Measurements from ENCODE around the gene GABRG3.

The GABRG3 gene

DNA sequence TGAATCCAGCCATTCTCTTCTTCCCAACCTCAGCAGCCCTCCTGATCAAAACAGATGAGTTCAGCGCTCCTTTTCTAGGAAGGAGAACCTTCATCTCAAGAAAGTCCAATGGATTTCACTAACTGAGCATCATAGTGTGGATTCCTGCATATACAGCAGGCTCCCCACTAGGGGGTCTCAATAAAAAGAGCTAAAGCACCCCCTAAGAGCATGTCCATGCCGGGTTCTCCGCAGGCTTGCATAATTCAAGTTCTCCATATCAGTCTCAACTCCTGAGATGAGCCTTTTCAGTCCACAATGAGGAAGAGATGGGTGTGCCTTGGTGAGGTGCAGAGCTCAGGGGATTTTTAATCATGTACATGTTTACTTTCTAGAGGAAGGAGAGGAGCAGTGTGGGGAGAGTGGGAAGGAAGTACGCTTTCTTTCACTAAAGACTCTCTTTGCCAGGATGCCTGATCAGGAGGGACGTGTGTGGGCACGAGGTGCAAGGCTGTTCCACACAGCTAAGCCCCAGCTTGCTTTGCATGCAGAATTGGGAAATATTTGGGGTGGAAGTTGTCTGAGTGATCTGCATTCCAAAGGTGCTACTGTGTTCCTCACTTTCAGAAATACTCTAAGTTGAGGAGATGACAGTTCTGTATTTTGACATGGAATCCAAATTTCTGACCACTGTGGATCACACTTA, 564.6 kb downstream of the GABRG3 start:
- DNase-seq, result no peak

DNA sequence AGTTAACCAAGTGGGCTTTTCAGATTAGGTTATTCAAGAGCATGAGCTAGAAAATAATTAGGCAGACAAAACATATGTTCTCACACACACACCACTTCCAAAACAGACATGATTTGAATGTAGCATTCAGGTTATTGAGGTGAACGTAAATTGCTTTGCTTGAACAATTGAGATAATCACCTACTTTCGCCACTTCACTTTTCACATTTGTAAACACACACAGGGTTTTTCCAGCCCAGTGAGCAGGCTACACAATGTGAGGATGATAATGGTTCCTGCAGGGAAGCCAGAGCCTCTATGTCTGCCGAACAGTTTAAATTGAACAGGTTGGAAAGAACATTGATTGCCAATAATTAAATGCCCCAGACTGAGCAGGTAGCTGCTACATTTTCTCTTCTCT, 567.3 kb downstream of the GABRG3 start:
- DNase-seq, result no peak

DNA sequence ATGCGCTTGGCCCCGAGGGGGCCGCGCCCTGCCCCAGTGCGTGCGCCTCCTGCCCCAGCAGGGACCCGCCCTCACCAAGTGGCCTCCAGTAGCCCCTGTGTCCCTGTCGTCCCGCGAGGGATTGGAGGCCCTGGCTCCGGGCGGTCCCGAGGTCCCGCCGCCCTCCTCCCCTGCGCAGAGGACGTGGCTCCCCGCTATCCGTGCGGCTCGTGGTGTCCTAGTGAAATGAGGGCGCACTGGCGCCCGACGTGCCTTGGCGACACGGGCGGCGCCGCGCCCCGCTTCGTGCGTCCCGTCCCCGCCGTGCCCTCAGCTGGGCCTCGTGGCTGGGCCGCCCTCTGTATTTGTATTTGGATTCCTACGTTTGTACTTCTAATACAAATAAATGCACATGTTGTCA, 570.6 kb downstream of the GABRG3 start:
- no peak for DNase-seq

DNA sequence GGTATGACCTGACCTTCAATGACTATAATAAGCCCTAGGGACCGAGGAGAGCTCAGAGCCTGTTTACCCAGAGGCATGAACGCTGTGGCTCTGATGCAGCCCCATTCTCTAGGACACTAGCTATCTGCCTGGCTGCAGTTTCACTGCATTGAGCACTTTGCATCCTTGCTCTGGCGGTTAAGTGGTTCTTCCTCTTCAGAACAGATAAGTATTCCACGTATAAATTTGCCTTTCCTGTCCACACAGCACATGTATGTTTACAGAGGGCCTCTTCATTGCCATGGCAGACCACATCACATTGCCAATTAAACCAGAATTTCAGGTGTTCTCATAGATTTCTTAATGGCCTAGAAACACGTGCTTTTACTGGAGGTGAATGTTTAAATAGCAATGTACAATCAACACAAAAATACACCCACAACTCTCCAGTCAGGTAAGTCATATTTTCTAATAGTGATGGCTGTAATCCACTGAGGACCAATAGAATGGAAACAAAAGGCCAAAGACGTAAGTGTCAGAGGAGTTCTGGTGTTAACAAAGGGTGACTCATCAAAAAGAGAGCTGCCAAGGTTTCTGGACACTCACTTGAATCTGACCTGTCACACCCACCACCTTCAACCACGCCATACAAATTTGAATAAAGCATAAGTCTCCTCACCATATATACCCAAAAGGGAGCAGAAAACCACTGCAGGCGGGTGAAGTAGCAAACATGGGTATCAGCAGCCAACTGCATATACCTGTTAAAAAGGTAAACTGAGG, 574.7 kb downstream of the GABRG3 start:
- DNase-seq, result no peak

DNA sequence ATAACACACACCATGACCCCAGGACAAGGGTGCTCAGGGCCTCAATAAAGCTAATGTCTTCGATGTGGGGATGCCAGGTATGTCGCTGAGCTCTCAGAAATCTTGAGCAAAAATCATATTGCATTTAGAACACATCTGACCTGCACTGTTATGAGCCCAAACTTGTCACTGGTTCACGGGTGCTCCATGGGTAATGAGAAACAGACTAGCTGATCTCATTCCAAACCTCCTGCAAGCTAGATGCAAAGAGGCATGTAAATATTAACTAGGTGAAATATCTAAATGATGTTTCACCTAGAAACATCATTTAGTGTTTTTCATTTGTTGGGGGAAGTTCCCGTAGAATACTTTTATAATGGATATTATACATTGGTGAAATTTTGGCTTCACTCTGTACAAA, 578.8 kb downstream of the GABRG3 start:
- no peak for DNase-seq

DNA sequence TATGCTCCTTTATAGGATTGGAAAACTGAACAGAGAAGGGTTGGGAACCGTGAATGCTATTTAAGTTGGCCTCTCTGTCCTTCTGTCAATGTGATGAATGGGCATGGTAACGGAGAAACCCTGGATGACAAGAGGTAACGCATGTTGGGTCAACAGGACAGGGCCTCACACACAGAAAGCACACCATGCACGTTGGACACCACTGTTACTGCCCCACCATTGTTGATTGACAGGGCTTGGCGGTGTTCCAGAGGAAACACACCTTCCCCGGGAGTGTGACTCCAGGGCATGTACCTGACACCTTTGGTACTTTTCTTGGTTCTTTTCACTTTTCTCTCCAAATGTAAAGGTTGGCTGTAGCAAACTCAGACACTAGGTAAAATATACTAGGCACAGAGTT, 579.7 kb downstream of the GABRG3 start:
- DNase-seq, result no peak

DNA sequence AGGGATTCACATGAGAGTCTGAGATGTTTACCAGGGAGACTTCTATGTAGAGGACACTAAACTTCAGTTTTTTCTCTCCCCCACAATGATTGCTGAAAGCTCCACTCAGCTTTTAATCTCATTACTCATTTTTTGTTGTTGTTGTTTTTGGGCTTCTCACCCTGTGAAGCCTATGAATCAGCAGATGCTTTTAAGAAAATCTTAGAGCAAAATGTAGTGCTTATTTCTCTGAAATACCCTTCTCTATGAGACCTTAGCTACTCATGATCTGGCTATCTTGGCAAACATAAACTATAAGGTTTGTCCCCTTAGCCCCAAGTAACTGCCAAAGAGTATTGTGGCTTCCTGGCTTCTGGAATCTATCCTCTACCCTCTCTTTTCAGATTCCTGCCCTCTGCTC, 590.8 kb downstream of the GABRG3 start:
- DNase-seq, result no peak

DNA sequence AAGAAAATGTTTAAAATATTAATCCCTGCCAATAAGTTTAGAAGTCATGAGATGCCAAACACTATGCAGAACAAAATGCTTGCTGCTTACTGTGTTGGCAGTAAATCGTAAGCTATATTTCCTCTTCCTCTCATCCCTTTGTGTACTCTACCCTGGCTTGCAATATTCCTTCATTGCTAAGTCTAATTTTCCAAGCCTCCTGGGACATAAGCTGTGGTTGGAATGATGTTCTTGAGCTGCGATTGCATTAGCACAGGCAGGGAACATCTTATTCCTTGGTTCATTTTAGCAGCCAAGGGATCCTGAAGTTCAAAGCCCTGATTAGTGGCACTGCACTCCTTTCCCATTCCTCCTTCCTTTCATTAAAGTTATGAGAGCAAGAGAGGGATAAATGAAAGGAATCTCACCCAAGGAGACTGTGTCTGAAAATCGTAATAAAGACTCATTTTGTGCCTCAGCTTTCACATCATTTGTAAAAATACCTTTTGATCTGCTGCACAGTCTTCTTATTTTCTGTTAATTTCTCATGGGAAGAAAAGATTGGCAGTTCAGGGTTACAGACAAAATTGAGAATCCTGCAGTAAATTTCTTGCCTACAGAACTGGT, 592.9 kb downstream of the GABRG3 start:
- no peak for DNase-seq

DNA sequence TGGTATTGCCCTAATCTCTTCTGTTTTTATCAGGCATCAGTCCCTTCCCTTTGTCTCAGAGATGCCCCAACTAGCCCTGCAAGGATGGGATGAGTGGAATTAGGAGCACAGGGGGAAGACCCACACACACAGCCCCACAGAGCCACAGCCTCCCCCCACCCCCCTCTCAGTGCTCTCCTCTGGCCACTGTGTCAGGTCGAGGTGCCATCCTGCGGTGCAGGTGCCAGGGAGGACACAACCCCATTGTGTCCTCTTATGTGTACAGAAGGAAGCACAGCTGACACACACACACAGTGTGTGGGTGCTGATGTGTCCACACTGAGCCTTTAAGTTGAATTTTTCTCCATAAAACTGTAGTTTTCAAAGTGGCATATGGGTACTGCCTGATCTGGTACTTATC, 593.7 kb downstream of the GABRG3 start:
- no peak for DNase-seq

DNA sequence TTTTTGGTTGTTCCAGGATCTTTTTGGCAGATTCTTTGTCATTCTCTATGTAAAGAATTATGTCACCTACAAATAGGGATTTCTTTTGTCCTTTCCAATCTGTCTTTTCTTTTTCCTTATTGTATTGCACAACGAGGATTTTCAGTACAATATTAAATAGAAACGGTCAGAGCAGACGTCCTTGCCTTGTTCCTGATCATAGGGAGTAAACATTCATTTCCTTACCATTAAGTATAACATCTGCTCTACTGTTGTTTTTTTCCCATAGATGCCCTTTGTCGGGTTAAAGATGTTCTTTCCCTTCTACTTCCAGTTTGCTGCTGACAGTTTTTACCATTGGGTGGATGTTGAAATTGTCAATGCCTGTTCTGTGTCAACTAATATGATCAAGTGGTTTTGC, 599.8 kb downstream of the GABRG3 start:
- DNase-seq, result no peak

DNA sequence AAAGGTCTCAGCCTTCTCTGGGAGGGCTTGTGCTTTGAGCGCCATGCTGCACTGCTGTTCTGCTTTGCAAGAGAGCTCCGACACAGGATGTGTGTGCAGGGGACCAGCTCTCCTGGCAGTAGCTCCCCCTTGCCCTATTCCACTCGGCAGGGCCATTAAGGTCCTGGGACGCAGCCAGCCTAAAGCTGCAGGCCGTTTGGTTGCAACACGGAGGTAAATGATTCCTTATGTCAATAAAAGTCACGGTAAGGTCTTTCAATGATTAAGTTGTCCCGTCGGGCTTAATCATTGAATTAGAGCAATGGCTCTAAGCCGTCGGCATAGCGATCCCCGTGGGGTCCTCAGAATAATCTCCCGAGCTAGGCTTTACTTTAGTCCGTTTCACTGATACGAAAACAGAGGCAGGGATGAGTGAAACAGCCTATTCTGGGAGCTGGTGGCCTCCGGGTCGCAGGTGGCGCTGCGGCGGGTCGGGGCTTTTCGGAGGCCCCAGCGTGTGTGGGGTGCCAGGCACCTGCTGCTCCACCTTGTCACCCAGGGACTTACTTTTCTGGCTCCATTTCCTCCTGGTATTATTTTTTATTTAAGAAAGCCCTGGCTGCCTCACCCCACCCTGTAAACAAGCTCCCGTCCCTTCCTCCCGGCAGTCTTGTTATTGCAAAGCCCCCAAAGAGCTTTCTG, 603.0 kb downstream of the GABRG3 start:
- DNase-seq, result no peak

DNA sequence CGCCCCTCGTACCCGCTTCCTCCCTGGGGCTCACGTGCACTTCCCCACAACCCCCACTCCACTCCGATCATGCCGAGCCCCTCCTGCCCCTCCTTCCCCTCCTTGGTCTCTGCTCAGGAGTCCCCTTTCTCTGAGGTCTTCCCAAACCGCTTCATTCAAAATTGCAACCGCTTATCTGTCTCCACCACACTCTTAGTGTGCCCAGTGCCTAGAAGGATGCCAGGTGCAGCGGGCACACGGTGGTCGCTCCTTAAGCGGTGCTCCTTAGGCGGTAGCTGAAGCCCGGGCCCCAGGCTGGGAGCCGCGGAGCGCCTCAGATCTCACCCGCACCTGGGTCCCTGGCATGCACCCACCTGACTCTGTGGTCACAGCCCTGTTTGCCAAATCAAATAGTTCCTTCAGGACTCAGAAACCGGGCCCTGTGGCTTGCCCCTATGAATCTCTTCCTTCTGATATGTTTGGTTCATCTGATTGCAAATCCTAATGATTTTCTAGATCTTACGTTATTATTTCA, 603.6 kb downstream of the GABRG3 start:
- DNase-seq, result no peak

DNA sequence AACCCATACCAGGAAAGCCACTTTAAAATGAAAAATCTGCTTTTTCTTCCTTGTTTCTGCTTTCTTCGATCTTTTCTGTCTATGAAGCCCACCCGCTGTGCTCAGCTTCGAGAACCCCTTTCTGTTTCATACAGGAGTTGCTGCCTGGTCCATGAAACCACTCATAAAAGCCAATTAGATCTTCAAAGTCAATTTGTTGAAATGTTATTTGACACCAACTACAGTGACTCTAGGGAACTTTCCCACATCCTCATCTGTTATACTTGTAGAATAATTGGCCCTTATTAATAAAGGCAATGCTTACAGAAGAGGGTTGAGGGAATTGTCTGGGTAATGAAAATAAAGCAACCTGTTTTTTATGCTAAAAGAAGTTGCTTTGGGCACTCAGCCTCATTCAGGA, 604.5 kb downstream of the GABRG3 start:
- no peak for DNase-seq

DNA sequence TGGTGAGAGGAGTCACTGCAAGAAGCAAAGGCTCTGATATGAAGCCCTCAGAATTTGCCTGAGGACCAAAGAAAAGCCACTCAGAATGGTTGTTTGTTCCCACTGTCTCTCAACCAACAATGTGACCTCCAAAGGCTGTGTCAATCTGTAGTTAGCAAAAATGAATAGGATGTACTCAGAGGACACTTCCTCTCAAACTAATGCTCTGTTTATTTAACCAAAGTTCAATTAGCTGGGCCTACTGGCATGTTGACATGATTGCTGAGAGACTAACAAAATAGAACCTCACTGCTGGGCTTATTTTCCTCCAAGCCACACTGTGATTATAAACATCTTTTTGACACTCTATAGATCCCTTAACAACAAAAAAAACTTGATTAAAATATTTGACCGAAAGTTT, 605.6 kb downstream of the GABRG3 start:
- no peak for DNase-seq

DNA sequence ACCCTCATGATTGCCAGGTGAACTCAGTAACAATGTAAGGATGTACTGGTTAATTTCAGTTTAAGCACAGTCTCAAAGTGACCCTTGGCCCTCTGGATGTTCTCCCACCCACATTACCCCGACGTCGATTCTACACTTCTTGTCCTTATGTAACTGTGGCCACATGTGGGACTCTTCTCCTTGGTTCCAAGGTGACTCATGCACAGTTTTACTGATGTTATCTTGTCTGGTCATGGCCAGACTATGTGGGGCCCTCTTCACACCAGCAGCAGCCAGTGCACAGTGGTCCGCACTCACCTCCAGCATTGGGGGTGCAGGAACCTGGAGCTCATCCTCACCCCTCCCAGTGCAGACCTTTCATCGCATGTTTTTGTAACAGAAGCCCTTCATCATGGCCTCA, 608.8 kb downstream of the GABRG3 start:
- no peak for DNase-seq

DNA sequence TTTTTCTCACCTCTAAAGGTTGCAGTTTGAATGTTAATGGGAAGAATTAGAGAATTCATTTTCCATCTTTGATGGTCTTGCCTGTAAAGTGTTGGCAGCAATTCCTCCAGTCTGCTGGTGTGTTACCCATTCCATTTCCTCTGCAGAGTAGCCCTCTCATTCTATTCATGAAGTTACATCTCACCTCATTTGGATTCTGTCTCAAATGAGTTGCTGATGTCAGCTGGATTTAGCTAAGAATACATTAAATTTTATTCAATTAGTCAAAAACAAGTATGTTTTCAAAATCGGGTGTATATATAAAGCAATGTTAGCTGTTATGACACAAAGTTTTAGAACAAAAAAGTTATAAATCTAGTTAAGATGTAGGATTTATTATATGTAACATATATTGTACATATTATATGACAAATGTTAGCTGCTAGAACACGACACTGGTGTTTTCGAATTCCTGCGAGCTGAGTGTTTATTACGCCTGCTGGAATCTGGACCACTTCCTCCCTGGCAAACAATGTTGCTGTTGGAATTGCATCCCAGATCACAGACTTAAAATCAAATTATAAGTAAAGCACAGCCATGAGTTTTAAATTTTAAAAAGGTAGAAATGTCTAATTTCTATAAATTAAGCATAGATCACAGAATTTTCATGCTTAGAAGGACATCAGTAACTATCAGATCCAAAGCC, 611.9 kb downstream of the GABRG3 start:
- no peak for DNase-seq

DNA sequence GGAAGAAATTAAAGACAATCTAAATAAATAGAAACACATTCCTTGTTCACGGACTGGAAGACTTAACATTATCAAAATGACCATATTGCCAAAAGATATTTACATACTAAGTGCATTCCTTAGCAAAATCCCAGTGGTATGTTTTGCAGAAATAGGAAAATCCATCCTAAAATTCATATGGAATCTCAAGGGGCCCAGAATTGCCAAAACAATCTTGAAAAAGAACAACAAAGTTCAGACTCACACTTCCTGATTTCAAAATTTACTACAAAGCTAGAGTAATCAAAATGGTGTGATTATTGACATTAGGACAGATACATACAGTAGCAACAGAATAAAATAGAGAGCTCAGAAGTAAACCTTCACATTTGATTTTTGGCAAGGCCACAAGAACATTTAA, 612.7 kb downstream of the GABRG3 start:
- DNase-seq, result no peak

DNA sequence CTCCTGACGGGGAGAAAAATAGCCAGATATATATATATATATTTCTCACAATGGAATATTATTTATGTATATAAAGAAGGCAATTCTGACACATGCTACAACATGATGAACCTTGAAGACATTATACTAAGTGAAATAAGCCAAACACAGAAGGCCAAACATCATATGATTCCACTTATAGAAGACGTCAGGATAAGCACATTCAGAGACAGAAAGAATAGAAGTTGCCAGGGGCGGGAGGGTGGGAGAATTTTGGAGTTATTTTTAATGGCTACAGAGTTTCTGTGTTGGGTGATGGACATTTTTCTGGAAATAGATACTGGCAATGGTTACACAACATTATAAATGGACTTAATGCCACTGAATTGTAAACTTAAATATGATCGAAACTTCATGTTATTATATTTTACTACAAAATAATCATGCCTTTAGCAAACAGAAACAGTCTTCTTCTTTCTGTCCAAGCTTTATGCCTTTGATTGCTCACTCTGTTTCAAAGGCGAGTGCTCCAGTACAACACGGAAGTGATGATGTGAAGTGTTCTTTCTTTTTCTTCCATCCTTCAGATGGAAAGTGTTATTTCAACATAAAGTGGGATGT, 614.2 kb downstream of the GABRG3 start:
- no peak for DNase-seq

DNA sequence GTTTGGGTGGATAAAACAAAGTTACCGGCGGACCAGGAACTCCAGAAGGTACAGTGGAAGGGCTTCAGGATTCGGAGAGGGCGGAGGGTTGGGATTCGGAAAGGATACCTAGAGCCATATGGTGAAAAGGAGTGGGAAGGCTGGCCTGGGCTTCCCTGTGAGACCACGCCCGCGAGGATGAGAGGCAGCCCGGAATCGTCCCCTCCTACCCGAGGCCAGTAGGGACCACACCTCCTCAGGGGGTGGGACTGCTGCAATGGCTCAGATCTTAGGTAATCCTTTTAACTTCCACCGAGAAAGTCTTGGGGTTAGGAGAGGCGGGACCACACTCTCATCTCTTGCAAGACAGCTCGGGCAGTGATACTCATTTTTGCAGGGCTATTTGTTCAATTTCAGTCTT, 616.8 kb downstream of the GABRG3 start:
- no peak for DNase-seq

DNA sequence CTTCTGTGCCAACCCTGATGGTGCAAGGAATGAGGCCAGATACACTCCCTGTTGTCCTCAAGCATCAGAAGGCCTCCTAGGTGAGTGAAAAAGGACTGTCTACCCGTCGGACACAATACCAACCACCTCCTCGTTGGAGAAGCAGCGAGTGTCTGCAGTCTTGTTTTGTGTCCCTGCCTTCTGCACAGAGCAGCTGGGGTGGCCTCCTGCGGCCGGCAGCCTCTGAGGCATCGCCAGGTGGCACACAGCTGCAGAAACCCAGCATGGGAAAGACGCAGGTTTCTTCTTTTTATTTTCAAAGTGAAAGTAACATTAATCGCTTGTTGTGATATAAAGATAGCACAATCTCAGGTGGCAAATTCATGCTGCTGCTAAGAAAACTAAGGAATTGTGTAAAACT, 618.3 kb downstream of the GABRG3 start:
- DNase-seq, result no peak

DNA sequence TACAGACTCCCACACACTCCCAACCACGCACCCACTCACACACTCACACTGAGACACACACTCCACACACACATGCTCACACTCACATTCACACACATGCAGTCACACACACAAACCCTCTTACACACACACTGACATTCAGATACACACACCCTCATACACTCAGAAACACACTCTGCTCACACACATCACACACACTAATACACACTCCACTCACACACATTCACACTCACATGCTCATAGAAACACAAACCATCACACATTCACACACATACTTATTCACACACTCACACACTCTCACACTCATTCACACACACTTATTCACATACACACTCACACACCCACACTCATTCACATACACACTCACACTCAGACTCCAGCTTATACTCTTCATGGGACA, 618.8 kb downstream of the GABRG3 start:
- no peak for DNase-seq

Measured in EL (cell line).